ENCODE data around the gene ABCA2.

DNA sequence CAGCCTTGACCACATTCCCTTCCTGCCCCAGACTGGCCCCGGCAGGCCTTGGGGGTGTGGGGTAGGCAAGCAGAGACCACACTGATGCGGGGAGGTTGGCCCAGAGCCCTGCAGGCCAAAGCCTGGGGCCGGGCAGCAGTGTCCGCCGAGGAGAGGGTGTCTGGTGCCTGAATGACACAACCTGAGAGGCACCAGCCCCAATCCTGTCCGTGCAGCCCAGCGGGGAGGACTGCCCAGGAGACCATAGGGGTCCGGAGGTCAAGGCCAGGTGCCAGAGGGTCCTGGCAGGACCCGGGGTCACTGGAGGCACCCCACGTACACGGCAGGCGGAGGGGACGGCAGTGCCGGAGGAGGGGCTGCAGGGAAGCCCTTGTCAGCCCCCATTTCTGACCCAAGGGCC is 56.3 kb downstream of the ABCA2 start:
- TF ChIP-seq CTCF (IDR thresholded peaks at IDR 0.05) (no peak), POLR2A (IDR thresholded peaks at IDR 0.05) (no peak), POLR2AphosphoS5 (IDR thresholded peaks at IDR 0.05) (no peak)

Data from stomach (tissue), 4 donors.